BE2C (cell line): Measurements from ENCODE around the gene PPP6C.
"Not testable (repeated sequence)": the region's sequence is repeated elsewhere in the genome, so short reads cannot be mapped to it uniquely, and the experiment has no call there.

Source experiments
- DNase-seq: peaks from one replicate; pipeline ENCODE4 v3.0.0-alpha.2; 2020
- H3K27me3 ChIP-seq: fragments of 250-450 bp; sonication (Bioruptor Pico); 2 replicates; pipeline ENCODE4 v1.5.1; 2020; ENCODE audit warnings: mild to moderate bottlenecking
- H3K36me3 ChIP-seq: fragments of 250-450 bp; sonication (Bioruptor Pico); 2 replicates; pipeline ENCODE4 v1.5.1; 2020; ENCODE audit warnings: mild to moderate bottlenecking
- H3K4me1 ChIP-seq: fragments of 250-450 bp; sonication (Bioruptor Pico); 2 replicates; pipeline ENCODE4 v1.5.1; 2020
- H3K4me3 ChIP-seq: 2 replicates; pipeline ENCODE4 v1.5.1; 2011; ENCODE audit warnings: low read depth, low read length
- H3K9me3 ChIP-seq: fragments of 250-450 bp; sonication (Bioruptor Pico); 2 replicates; pipeline ENCODE4 v1.5.1; 2020
- CTCF ChIP-seq: IDR thresholded peaks from 2 replicates; pipeline ENCODE4 v1.5.1; 2012; ENCODE audit warnings: mild to moderate bottlenecking, low read depth, low read length

Gene PPP6C

DNA sequence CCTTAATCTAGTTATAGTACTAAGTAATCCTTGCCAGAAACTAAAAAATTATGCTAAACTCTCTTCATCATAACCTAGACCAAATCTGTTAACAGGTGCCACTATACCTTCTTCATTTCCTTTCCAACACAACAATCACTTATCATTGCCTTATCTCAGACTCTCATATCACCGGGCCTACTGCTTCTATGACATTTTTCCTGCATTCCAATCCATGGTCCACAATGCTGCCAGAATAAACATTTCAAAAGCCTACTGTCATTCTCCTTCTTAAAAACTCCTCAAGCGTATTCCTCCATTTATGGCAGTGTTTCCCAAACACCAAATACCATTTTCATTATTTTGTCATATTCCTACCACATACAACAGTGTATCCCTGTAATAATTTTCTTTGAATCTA is 6.5 kb downstream of the PPP6C start:
- no peak for DNase-seq
- no peaks in the 10 kb centered on the region for H3K9me3 ChIP-seq
- no peaks in the 10 kb centered on the region for H3K36me3 ChIP-seq
- no peak for TF ChIP-seq CTCF
- no peaks in the 10 kb centered on the region for H3K4me1 ChIP-seq
- H3K27me3 ChIP-seq: no peaks in the 10 kb centered on the region
- no peak overlapping the region for H3K4me3 ChIP-seq

GRCh38 chr9:125181756-125182155 is 7.8 kb downstream of the PPP6C start:
- H3K36me3 ChIP-seq, H3K4me3 ChIP-seq, H3K27me3 ChIP-seq, H3K4me1 ChIP-seq, DNase-seq, H3K9me3 ChIP-seq: not testable (repeated sequence)

DNA sequence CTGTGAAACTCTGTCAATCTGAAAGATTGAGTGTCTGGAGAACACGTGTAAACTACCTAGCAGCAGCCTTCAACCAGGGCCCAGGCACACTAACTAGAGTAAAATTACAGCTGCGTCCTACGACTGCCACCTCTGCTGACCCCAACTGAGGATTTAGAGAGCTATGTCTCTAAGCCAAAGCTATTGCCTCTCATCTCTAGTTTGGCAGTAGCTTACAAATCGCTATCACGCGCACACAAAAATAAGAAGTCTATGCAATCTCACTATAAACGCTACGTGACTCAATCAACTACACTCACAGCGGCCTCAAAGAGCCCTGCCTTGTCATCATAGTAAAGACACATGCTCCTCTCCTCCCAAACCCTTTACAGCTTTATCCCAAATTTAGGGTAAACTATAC is 8.7 kb downstream of the PPP6C start:
- DNase-seq: no peak
- Histone ChIP-seq H3K27me3 (no peaks in the 10 kb centered on the region), H3K9me3 (no peaks in the 10 kb centered on the region), H3K4me1 (no peaks in the 10 kb centered on the region; the same call in 1 of the 2 replicates), H3K36me3 (no peaks in the 10 kb centered on the region; the same call in none of the 2 replicates), H3K4me3 (no peak overlapping the region)
- TF ChIP-seq CTCF: no peak

- H3K9me3 ChIP-seq, H3K4me3 ChIP-seq, H3K4me1 ChIP-seq, DNase-seq, H3K36me3 ChIP-seq, H3K27me3 ChIP-seq: not testable (repeated sequence)
Observed at GRCh38 chr9:125179776-125180175, 9.8 kb downstream of the PPP6C start.

DNA sequence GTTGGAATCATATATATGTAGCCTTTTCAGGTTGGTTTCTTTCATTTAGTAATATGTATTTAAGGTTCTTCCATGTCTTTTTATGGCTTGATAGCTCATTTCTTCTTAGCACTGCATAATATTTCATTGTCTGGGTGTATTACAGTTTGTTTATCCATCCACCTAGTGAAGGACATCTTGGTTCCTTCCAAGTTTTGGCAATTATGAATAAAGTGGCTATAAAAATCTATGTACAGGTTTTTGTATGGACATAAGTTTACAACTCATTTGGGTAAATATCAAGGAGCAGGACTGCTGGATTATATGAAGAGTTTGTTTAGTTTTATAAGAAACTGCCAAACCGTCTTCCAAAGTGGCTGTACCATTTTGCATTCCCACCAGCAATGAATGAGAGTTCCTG is 11.7 kb downstream of the PPP6C start:
- TF ChIP-seq CTCF: no peak
- H3K36me3 ChIP-seq: peaks cover 3% of the 10 kb centered on the region

DNA sequence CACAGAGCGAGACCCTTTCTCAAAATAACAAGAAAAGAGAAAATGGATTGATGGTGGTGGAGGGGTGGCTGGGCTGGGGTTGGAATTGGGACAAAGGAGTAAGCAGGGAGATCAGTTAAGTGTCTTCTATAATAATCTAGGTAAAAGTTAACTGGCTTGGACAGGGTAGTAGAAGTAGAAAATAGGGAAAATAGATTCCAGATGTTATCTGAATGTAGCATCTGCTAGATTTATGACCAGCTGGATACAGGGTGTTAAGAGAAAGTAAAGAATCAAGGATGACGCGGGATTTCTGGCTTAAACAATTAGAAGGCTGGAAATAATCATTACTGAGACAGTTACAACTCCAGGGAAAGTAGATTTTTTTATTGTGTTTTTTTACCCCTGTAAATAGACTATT is 13.0 kb downstream of the PPP6C start:
- H3K27me3 ChIP-seq: no peaks in the 10 kb centered on the region
- peaks cover 3% of the 10 kb centered on the region for H3K36me3 ChIP-seq
- H3K9me3 ChIP-seq: no peaks in the 10 kb centered on the region
- H3K4me1 ChIP-seq: peaks cover 6% of the 10 kb centered on the region
- no peak for DNase-seq
- no peak overlapping the region for H3K4me3 ChIP-seq
- no peak for TF ChIP-seq CTCF

More for the DNA sequence above, 11.7 kb downstream of the PPP6C start:
- Histone ChIP-seq H3K4me1 (peaks cover 6% of the 10 kb centered on the region), H3K4me3 (no peak overlapping the region), H3K27me3 (no peaks in the 10 kb centered on the region), H3K9me3 (no peaks in the 10 kb centered on the region)
- DNase-seq: no peak

DNA sequence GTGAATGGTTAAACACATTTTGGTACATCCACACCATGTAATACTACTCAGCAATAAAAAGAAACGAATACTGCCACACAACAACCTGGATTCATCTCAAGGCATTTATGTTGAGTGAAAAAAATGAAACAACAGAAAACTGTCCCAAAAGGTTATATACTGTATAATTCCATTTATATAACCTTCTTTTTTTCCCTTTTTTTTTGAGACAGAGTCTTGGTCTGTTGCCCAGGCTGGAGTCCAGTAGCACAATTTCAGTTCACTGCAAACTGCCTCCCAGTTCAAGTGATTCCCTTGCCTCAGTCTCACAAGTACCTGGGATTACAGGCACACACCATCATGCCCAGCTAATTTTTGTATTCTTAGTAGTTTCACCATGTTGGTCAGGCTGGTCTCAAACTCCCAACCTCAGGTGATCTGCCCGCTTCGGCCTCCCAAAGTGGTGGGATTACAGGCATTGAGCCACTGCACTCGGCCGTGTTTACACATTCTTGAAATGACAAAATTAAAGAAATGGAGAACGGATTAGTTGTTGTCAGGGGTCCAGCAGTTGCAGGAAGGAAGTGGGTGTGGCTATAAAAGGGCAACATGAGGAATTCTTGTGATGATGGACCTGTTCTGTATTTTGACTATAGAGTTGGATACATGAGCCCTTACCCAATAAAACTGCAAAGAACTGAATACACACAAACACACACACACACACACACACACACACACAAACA is 17.4 kb downstream of the PPP6C start:
- peaks cover 6% of the 10 kb centered on the region for H3K4me1 ChIP-seq
- no peak overlapping the region for H3K4me3 ChIP-seq
- no peak for TF ChIP-seq CTCF
- no peaks in the 10 kb centered on the region for H3K27me3 ChIP-seq
- H3K9me3 ChIP-seq: no peaks in the 10 kb centered on the region
- peaks cover 22% of the 10 kb centered on the region for H3K36me3 ChIP-seq
- no peak for DNase-seq
